Heart left ventricle (tissue), 13 donors: Measurements from ENCODE around the gene RBMS3.

ENCODE experiments used
- CTCF ChIP-seq, 12 donors: fragments of 200-600 bp; sonication (generic) in 4 of 12; IDR thresholded peaks; one replicate each; pipeline versions ENCODE4 v1.5.0 to v1.8.0; 2018 to 2022; ENCODE audit warnings: antibody characterized with exemption in 12 of 12, mild to moderate bottlenecking in 5 of 12
- POLR2A ChIP-seq, 2 donors: fragments of 450-650 bp; IDR thresholded peaks; one replicate each; pipeline ENCODE4 v1.6.1; 2017; ENCODE audit warnings: antibody characterized with exemption in 2 of 2, mild to moderate bottlenecking in 2 of 2, moderate library complexity in 2 of 2
- donor health status: ischemic (EF 13 %, LVEDD 7.1; RV severe dilation, severe dysfunction).
- donor health status: DM: no; HTN: yes; CAD: no.
- donor health status: DM: no; HTN: no; CAD: no.
- donor health status: ischemic (EF 25% LVEDD 6.9; RV normal size, moderate dysfunction).
- donor health status: ischemic (EF 25% LVEDD 5.7; RV mildly dilated, moderate dysfunction).
- donor health status: ischemic (EF 35%, LVEDD 5.7; RV mildly dilated, moderate dysfunction).
- donor health status: nonischemic (EF 11% LVEDD 7.7; RV severe dilation, severe dysfunction).
- donor health status: DM: yes; HTN: yes; CAD: no.
- donor health status: PGD.
- donor health status: ischemic (EF 29% LVEDD 5.4; RV normal size, mild dysfunction).
- donor health status: nonischemic (EF 23%, LVEDD 6.1; RV moderate dilation, normal function).

GRCh38 chr3:29870136-29870535 lies 589.3 kb downstream of the RBMS3 start:
- TF ChIP-seq CTCF (IDR thresholded peaks at IDR 0.05) (no peak), POLR2A (IDR thresholded peaks at IDR 0.05) (no peak)
